CD8-positive, alpha-beta memory T cell (primary cell): ENCODE measurements around the gene ALDH3B1. TPM values are rescaled to one million over a fixed set of nuclear protein-coding genes. Genes with fewer than 3 reads are reported as not detected.

ENCODE experiments used
- CTCF ChIA-PET: fragments of 350-600 bp; sonication (Branson Sonifier 250); formaldehyde crosslinking; loops from one replicate; lab custom pipeline; 2021; ENCODE audit warnings: antibody characterized with exemption; lab: Charles Lee
- POLR2A ChIA-PET: fragments of 350-600 bp; sonication (Branson Sonifier 250); formaldehyde crosslinking; loops from one replicate; lab custom pipeline; 2021; ENCODE audit warnings: antibody characterized with exemption; lab: Charles Lee
- DNase-seq, 5 donors: peaks; one replicate each; pipeline versions ENCODE4 v3.0.0 to v3.0.0-alpha.2; 2020 to 2022; ENCODE audit warnings: mixed read lengths in 1 of 5
- H3K27ac ChIP-seq: one replicate; pipeline ENCODE4 v1.7.0; 2013; ENCODE audit warnings: low read depth, mild to moderate bottlenecking, low read length, moderate library complexity
- H3K27me3 ChIP-seq: 2 replicates; pipeline ENCODE4 v1.7.0; 2013; ENCODE audit warnings: low read length, mild to moderate bottlenecking; ENCODE audit not compliant: insufficient read depth, poor library complexity, severe bottlenecking
- H3K36me3 ChIP-seq: 2 replicates; pipeline ENCODE4 v1.7.0; 2013; ENCODE audit warnings: mild to moderate bottlenecking, low read length, moderate library complexity; ENCODE audit not compliant: insufficient read depth
- H3K4me1 ChIP-seq: 2 replicates; pipeline ENCODE4 v1.7.0; 2013; ENCODE audit warnings: mild to moderate bottlenecking, low read length, moderate library complexity; ENCODE audit not compliant: insufficient read depth
- H3K4me3 ChIP-seq: 2 replicates; pipeline ENCODE4 v1.7.0; 2013; ENCODE audit warnings: mild to moderate bottlenecking, low read length
- H3K9me3 ChIP-seq: 2 replicates; pipeline ENCODE4 v1.7.0; 2013; ENCODE audit warnings: mild to moderate bottlenecking, low read length
- H3K27ac Mint-ChIP-seq, 8 donors: one replicate each; pipeline ENCODE4 v1.8.0; 2020 to 2021; ENCODE audit warnings: mixed read lengths in 8 of 8, mild to moderate bottlenecking in 6 of 8, inconsistent platforms in 3 of 8, moderate library complexity in 3 of 8
- H3K27me3 Mint-ChIP-seq, 2 donors: one replicate each; pipeline ENCODE4 v1.8.0; 2020 to 2021; ENCODE audit warnings: mixed read lengths in 2 of 2, mild to moderate bottlenecking in 1 of 2, moderate library complexity in 1 of 2
- H3K36me3 Mint-ChIP-seq, 3 donors: one replicate each; pipeline ENCODE4 v1.8.0; 2020 to 2021; ENCODE audit warnings: mixed read lengths in 3 of 3, inconsistent platforms in 1 of 3, mild to moderate bottlenecking in 1 of 3
- H3K4me1 Mint-ChIP-seq, 3 donors: one replicate each; pipeline ENCODE4 v1.8.0; 2020 to 2021; ENCODE audit warnings: mixed read lengths in 3 of 3, inconsistent platforms in 1 of 3, mild to moderate bottlenecking in 1 of 3
- H3K4me3 Mint-ChIP-seq, 7 donors: one replicate each; pipeline ENCODE4 v1.8.0; 2020 to 2021; ENCODE audit warnings: mixed read lengths in 7 of 7, mild to moderate bottlenecking in 6 of 7, moderate library complexity in 4 of 7, inconsistent platforms in 2 of 7
- H3K9me3 Mint-ChIP-seq, 5 donors: one replicate each; pipeline ENCODE4 v1.8.0; 2020 to 2022; ENCODE audit warnings: mixed read lengths in 5 of 5, mild to moderate bottlenecking in 3 of 5, moderate library complexity in 2 of 5, inconsistent platforms in 1 of 5
- polyA plus RNA-seq: library from polyadenylated mRNA; unstranded; fragments of 300-500 nt; fragmentation: Illumina TruSeq; gene quantifications from one replicate; pipeline ENCODE4 v1.2.3, GENCODE V29; 2021
- total RNA-seq, 2 experiments: library from RNA; stranded (reverse); gene quantifications; one replicate each; pipeline ENCODE4 v1.2.3, GENCODE V29; 2021

The ALDH3B1 gene
- total and polyA plus RNA-seq, 3 experiments from 2014 or later = 0.12 to 0.33 (median 0.20) TPM

GRCh38 chr11:68007498-68008380 lies 2.4 kb upstream of the ALDH3B1 start:
- CTCF ChIA-PET = interaction anchor here (2.0 kb wide), 1 partner anchor 13 kb away, joined by 5 read pairs; no protein-coding TSS in a partner anchor
- H3K27ac Mint-ChIP-seq = no peak overlapping the region
- no peak overlapping the region for H3K27ac ChIP-seq

GRCh38 chr11:68008381-68009337 lies 1.5 kb upstream of the ALDH3B1 start:
- H3K4me1 ChIP-seq = peaks cover 9% of the 10 kb centered on the region

More at GRCh38 chr11:68007498-68008380, 2.4 kb upstream of the ALDH3B1 start:
- Histone ChIP-seq H3K9me3 (no peaks in the 10 kb centered on the region), H3K36me3 (no peaks in the 10 kb centered on the region), H3K27me3 (no peaks in the 10 kb centered on the region), H3K4me3 (no peak overlapping the region), H3K4me1 (peaks cover 9% of the 10 kb centered on the region)
- Mint-ChIP-seq H3K9me3 (no peaks in the 10 kb centered on the region), H3K4me1 (peaks cover 7 to 26% (median 9%) of the 10 kb centered on the region in 3 donors), H3K36me3 (no peaks in the 10 kb centered on the region), H3K4me3 (no peak overlapping the region), H3K27me3 (peaks cover 0 to 4% of the 10 kb centered on the region in 2 donors)
- no peak for DNase-seq
- POLR2A ChIA-PET = no interaction called here

GRCh38 chr11:68009391-68010089 lies 587 bp upstream of the ALDH3B1 start:
- Mint-ChIP-seq H3K27ac (peak overlapping the region in 3 of 8 donors; percentile 7 to 32 (median 27)), H3K4me3 (peak overlapping the region in 1 of 7 donors; percentile 30), H3K27me3 (peaks cover 2 to 4% of the 10 kb centered on the region in 2 donors), H3K36me3 (no peaks in the 10 kb centered on the region), H3K4me1 (peaks cover 3 to 15% (median 4%) of the 10 kb centered on the region in 3 donors), H3K9me3 (no peaks in the 10 kb centered on the region)
- ChIA-PET CTCF (interaction anchor here (1.7 to 2.0 kb wide), 2 partner anchors 15 to 28 kb away, joined by 5 to 6 read pairs; no protein-coding TSS in a partner anchor), POLR2A (no interaction called here)
- H3K9me3 ChIP-seq = no peaks in the 10 kb centered on the region
- H3K27me3 ChIP-seq = no peaks in the 10 kb centered on the region
- no peak overlapping the region for H3K4me3 ChIP-seq
- no peak overlapping the region for H3K27ac ChIP-seq
- H3K4me1 ChIP-seq = peaks cover 4% of the 10 kb centered on the region
- no peak for DNase-seq
- no peaks in the 10 kb centered on the region for H3K36me3 ChIP-seq

More at GRCh38 chr11:68008381-68009337, 1.5 kb upstream of the ALDH3B1 start:
- Mint-ChIP-seq H3K4me1 (peaks cover 4 to 21% (median 6%) of the 10 kb centered on the region in 3 donors), H3K9me3 (no peaks in the 10 kb centered on the region), H3K27me3 (peaks cover 0 to 4% of the 10 kb centered on the region in 2 donors), H3K36me3 (no peaks in the 10 kb centered on the region), H3K27ac (peak overlapping the region in 3 of 8 donors; percentile 7 to 58 (median 11)), H3K4me3 (no peak overlapping the region)
- ChIA-PET POLR2A (no interaction called here), CTCF (interaction anchor here (1.7 to 2.0 kb wide), 2 partner anchors 14 to 29 kb away, joined by 5 to 6 read pairs; no protein-coding TSS in a partner anchor)
- Histone ChIP-seq H3K27ac (no peak overlapping the region), H3K36me3 (no peaks in the 10 kb centered on the region), H3K27me3 (no peaks in the 10 kb centered on the region), H3K4me3 (no peak overlapping the region), H3K9me3 (no peaks in the 10 kb centered on the region)
- DNase-seq = no peak

GRCh38 chr11:68011051-68011943 lies 1.2 kb downstream of the ALDH3B1 start:
- Histone ChIP-seq H3K9me3 (no peaks in the 10 kb centered on the region), H3K27ac (no peak overlapping the region), H3K4me3 (no peak overlapping the region), H3K27me3 (no peaks in the 10 kb centered on the region), H3K4me1 (no peaks in the 10 kb centered on the region), H3K36me3 (no peaks in the 10 kb centered on the region)
- Mint-ChIP-seq H3K27ac (no peak overlapping the region), H3K4me1 (peaks cover 0 to 11% (median 0%) of the 10 kb centered on the region in 3 donors), H3K9me3 (no peaks in the 10 kb centered on the region), H3K27me3 (peaks cover 2 to 4% of the 10 kb centered on the region in 2 donors), H3K36me3 (no peaks in the 10 kb centered on the region), H3K4me3 (no peak overlapping the region)
- POLR2A ChIA-PET = no interaction called here
- CTCF ChIA-PET = interaction anchor here (1.1 kb wide), 1 partner anchor 13 kb away, joined by 3 read pairs; no protein-coding TSS in a partner anchor
- DNase-seq = no peak

GRCh38 chr11:68012044-68012842 lies 2.1 kb downstream of the ALDH3B1 start:
- Histone ChIP-seq H3K4me3 (no peak overlapping the region), H3K27ac (no peak overlapping the region), H3K9me3 (no peaks in the 10 kb centered on the region), H3K36me3 (no peaks in the 10 kb centered on the region), H3K4me1 (no peaks in the 10 kb centered on the region), H3K27me3 (no peaks in the 10 kb centered on the region)
- ChIA-PET CTCF (no interaction called here), POLR2A (no interaction called here)
- DNase-seq = no peak
- peaks cover 0 to 11% (median 0%) of the 10 kb centered on the region in 3 donors for H3K4me1 Mint-ChIP-seq
- H3K4me3 Mint-ChIP-seq = no peak overlapping the region
- H3K36me3 Mint-ChIP-seq = no peaks in the 10 kb centered on the region
- no peaks in the 10 kb centered on the region for H3K9me3 Mint-ChIP-seq
- H3K27ac Mint-ChIP-seq = no peak overlapping the region
- peaks cover 2 to 4% of the 10 kb centered on the region in 2 donors for H3K27me3 Mint-ChIP-seq

GRCh38 chr11:68012843-68013610 lies 2.9 kb downstream of the ALDH3B1 start:
- Histone ChIP-seq H3K4me3 (no peak overlapping the region), H3K4me1 (no peaks in the 10 kb centered on the region), H3K27me3 (no peaks in the 10 kb centered on the region), H3K36me3 (no peaks in the 10 kb centered on the region), H3K9me3 (no peaks in the 10 kb centered on the region), H3K27ac (no peak overlapping the region)
- Mint-ChIP-seq H3K27me3 (peaks cover 2 to 4% of the 10 kb centered on the region in 2 donors), H3K27ac (no peak overlapping the region), H3K9me3 (no peaks in the 10 kb centered on the region), H3K36me3 (no peaks in the 10 kb centered on the region), H3K4me1 (peaks cover 0 to 11% (median 0%) of the 10 kb centered on the region in 3 donors), H3K4me3 (no peak overlapping the region)
- no peak for DNase-seq
- ChIA-PET CTCF (no interaction called here), POLR2A (no interaction called here)
